Stomach (tissue), 4 donors: ENCODE data around the gene GSE1.

ENCODE experiments used
- CTCF ChIP-seq, 7 experiments: fragments of 450-650 bp in 4 of 7; fragments of 200-600 bp in 3 of 7; sonication (generic) in 3 of 7; IDR thresholded peaks; one replicate each; pipeline ENCODE4 v1.5.1; 2016 to 2019; ENCODE audit warnings: antibody characterized with exemption in 7 of 7, control low read depth in 2 of 7, mild to moderate bottlenecking in 1 of 7
- POLR2A ChIP-seq, 4 donors: fragments of 450-650 bp; IDR thresholded peaks; one replicate each; pipeline ENCODE4 v1.6.1; 2016; ENCODE audit warnings: antibody characterized with exemption in 4 of 4, control low read depth in 2 of 4, mild to moderate bottlenecking in 1 of 4, moderate library complexity in 1 of 4

DNA sequence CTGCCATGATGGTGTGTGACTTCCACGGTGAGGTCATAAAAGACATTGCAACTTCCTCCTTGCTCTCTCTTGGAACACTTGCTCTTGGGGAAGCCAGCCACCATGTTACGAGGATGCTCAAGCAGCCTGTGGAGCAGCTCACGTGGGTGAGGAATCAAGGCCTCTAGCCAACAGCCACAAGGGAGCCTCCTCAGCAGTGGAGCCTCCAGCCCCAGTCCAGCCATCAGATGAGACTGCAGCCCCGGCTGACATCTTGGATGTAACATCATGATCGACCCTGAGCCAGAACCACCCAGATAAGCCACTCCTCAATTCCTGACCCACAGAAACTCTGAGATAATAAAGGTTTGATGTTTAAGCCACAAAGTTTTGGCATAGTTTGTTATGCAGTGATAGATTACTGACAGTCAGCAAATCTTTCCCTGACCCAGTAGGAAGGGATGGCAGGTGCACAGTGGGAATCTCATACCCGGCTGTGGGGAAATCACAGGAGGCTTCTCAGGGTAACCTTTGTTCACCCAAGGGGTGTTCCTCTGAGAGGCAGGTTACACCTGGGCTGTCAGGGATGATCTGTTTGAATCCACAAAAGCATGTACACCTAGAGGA lies 99.0 kb downstream of the GSE1 start:
- TF ChIP-seq CTCF (IDR thresholded peaks at IDR 0.05) (no peak), POLR2A (IDR thresholded peaks at IDR 0.05) (no peak)
